Trophoblast cell (in vitro differentiated cells and primary cell): ENCODE data around the gene MUC22.

Experiments used
- DNase-seq, 2 donors: peaks; one replicate each; pipeline ENCODE4 v3.0.0-alpha.2; 2016
- H2AFZ ChIP-seq: 2 replicates; pipeline ENCODE4 v1.6.1; 2013; ENCODE audit warnings: low read length, moderate library complexity, mild to moderate bottlenecking; ENCODE audit not compliant: insufficient read depth, poor library complexity
- H2AK5ac ChIP-seq: 2 replicates; pipeline ENCODE4 v1.6.1; 2013; ENCODE audit warnings: mild to moderate bottlenecking, low read length
- H2BK120ac ChIP-seq: 2 replicates; pipeline ENCODE4 v1.6.1; 2013; ENCODE audit warnings: low read length, mild to moderate bottlenecking, moderate library complexity; ENCODE audit not compliant: insufficient read depth, poor library complexity
- H2BK12ac ChIP-seq: 2 replicates; pipeline ENCODE4 v1.6.1; 2013; ENCODE audit warnings: mild to moderate bottlenecking, low read length, moderate library complexity
- H2BK5ac ChIP-seq: 2 replicates; pipeline ENCODE4 v1.6.1; 2013; ENCODE audit warnings: low read length, low read depth, moderate library complexity, mild to moderate bottlenecking; ENCODE audit not compliant: poor library complexity
- H3K14ac ChIP-seq: 2 replicates; pipeline ENCODE4 v1.6.1; 2013; ENCODE audit warnings: mild to moderate bottlenecking, low read length
- H3K18ac ChIP-seq: 2 replicates; pipeline ENCODE4 v1.6.1; 2013; ENCODE audit warnings: mild to moderate bottlenecking, low read length
- H3K23ac ChIP-seq: 2 replicates; pipeline ENCODE4 v1.6.1; 2013; ENCODE audit warnings: low read length
- H3K27ac ChIP-seq: 2 replicates; pipeline ENCODE4 v1.5.1; 2013; ENCODE audit warnings: low read depth, mild to moderate bottlenecking, inconsistent platforms, low read length, moderate library complexity
- H3K27me3 ChIP-seq: 2 replicates; pipeline ENCODE4 v1.6.1; 2013; ENCODE audit warnings: inconsistent platforms, mild to moderate bottlenecking, low read length, moderate library complexity; ENCODE audit not compliant: insufficient read depth
- H3K36me3 ChIP-seq, 2 experiments: 1 replicate in 1 of 2; 2 replicates in 1 of 2; pipeline ENCODE4 v1.6.1; 2013; ENCODE audit warnings: low read length in 2 of 2, mild to moderate bottlenecking in 2 of 2, moderate library complexity in 1 of 2; ENCODE audit not compliant: insufficient read depth in 2 of 2, control insufficient read depth in 1 of 2
- H3K4ac ChIP-seq: 2 replicates; pipeline ENCODE4 v1.6.1; 2013; ENCODE audit warnings: low read depth, mild to moderate bottlenecking, low read length, moderate library complexity
- H3K4me1 ChIP-seq, 2 experiments: 1 replicate in 1 of 2; 2 replicates in 1 of 2; pipeline ENCODE4 v1.6.1; 2013; ENCODE audit warnings: low read length in 2 of 2, mild to moderate bottlenecking in 2 of 2, moderate library complexity in 1 of 2; ENCODE audit not compliant: insufficient read depth in 2 of 2, control insufficient read depth in 1 of 2
- H3K4me2 ChIP-seq: 2 replicates; pipeline ENCODE4 v1.6.1; 2013; ENCODE audit warnings: inconsistent platforms, mild to moderate bottlenecking, low read length, moderate library complexity
- H3K4me3 ChIP-seq: 2 replicates; pipeline ENCODE4 v1.5.1; 2013; ENCODE audit warnings: mild to moderate bottlenecking, low read depth, low read length, inconsistent platforms
- H3K79me1 ChIP-seq: one replicate; pipeline ENCODE4 v1.6.1; 2013; ENCODE audit warnings: low read length
- H3K79me2 ChIP-seq: 2 replicates; pipeline ENCODE4 v1.6.1; 2013; ENCODE audit warnings: low read length, mild to moderate bottlenecking; ENCODE audit not compliant: control insufficient read depth, insufficient read depth, poor library complexity
- H3K9ac ChIP-seq: 2 replicates; pipeline ENCODE4 v1.6.1; 2013; ENCODE audit warnings: mild to moderate bottlenecking, low read length
- H3K9me3 ChIP-seq: 2 replicates; pipeline ENCODE4 v1.6.1; 2013; ENCODE audit warnings: low read depth, mild to moderate bottlenecking, control low read depth, inconsistent platforms, low read length; ENCODE audit not compliant: insufficient read depth
- H4K12ac ChIP-seq: 2 replicates; pipeline ENCODE4 v1.6.1; 2013; ENCODE audit warnings: low read depth, mild to moderate bottlenecking, low read length, moderate library complexity
- H4K8ac ChIP-seq: 2 replicates; pipeline ENCODE4 v1.6.1; 2013; ENCODE audit warnings: low read depth, mild to moderate bottlenecking, low read length, moderate library complexity
- H4K91ac ChIP-seq: one replicate; pipeline ENCODE4 v1.6.1; 2013; ENCODE audit warnings: low read depth, mild to moderate bottlenecking, low read length, moderate library complexity
- WGBS: extraction: QIAGEN DNeasy Blood & Tissue Kit; methylation state at CpG from one replicate; pipeline ENCODE4 v1.1.7; 2013; ENCODE audit warnings: missing lambda C conversion rate; ENCODE audit not compliant: insufficient read length, insufficient coverage; ENCODE audit errors: extremely low coverage; 5-methylcytosine and 5-hydroxymethylcytosine counted together

The MUC22 gene

DNA sequence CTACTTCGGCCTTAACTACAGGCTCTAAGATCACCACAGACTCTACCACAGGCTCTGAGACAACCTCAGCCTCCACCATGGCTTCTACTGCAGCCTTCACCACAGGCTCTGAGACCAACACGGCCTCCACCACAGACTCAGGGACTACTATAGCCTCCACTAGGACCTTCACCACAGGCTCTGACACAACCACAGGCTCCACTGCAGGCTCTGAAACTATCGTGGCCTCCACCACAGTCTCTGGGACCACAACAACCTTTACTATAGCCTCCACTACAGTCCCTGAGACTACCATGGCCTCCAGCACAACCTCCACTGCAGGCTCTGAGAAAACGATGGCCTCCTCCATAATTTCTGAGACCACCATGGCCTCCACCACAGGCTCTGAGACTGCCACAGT, 15.3 kb downstream of the MUC22 start:
- Histone ChIP-seq H3K27ac (no peak overlapping the region), H2AFZ (no peak overlapping the region), H3K4me1 (no peaks in the 10 kb centered on the region), H3K4me3 (no peak overlapping the region), H3K79me2 (no peaks in the 10 kb centered on the region), H2BK12ac (no peak overlapping the region), H3K79me1 (no peaks in the 10 kb centered on the region), H3K4ac (no peak overlapping the region), H4K91ac (no peak overlapping the region), H2AK5ac (no peak overlapping the region), H3K14ac (no peak overlapping the region), H4K8ac (no peak overlapping the region), H3K18ac (no peak overlapping the region), H4K12ac (no peak overlapping the region), H3K9me3 (peaks cover 19% of the 10 kb centered on the region), H2BK5ac (no peak overlapping the region), H3K36me3 (no peaks in the 10 kb centered on the region), H3K9ac (no peak overlapping the region), H3K4me2 (no peak overlapping the region), H3K23ac (no peak overlapping the region), H3K27me3 (no peaks in the 10 kb centered on the region), H2BK120ac (no peak overlapping the region)
- no CpG with 5 or more reads among the region's 4 CpGs for WGBS
- DNase-seq = no peak

DNA sequence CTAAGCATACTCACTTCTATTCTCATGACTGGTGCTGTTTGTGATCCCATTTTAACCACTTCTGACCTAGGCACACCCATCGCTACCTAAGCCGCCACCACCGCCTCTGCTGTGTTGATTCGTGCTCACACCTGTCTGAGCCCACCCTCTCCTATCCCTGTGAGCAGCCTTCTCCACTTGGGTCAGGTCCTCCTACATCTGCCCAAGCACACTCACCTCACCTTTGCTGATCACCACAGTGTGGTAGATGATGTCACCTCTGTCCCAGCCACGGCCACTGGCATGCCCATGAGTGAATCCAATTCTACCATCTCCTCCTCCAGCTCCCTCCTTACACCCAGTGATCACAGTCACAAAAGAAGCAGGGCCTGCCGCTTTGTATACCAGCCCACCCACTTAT, 20.8 kb downstream of the MUC22 start:
- Histone ChIP-seq H2BK5ac (no peak overlapping the region), H3K36me3 (no peaks in the 10 kb centered on the region), H3K18ac (no peak overlapping the region), H3K4me3 (no peak overlapping the region), H4K12ac (no peak overlapping the region), H3K27me3 (no peaks in the 10 kb centered on the region), H4K8ac (no peak overlapping the region), H3K9ac (no peak overlapping the region), H3K4me2 (no peak overlapping the region), H3K23ac (no peak overlapping the region), H3K14ac (no peak overlapping the region), H3K27ac (no peak overlapping the region), H2AK5ac (no peak overlapping the region), H3K4me1 (no peaks in the 10 kb centered on the region), H3K9me3 (peaks cover 19% of the 10 kb centered on the region), H3K4ac (no peak overlapping the region), H2AFZ (no peak overlapping the region), H2BK12ac (no peak overlapping the region), H4K91ac (no peak overlapping the region), H3K79me2 (no peaks in the 10 kb centered on the region), H2BK120ac (no peak overlapping the region), H3K79me1 (no peaks in the 10 kb centered on the region)
- no peak for DNase-seq
- no CpG with 5 or more reads among the region's 6 CpGs for WGBS

DNA sequence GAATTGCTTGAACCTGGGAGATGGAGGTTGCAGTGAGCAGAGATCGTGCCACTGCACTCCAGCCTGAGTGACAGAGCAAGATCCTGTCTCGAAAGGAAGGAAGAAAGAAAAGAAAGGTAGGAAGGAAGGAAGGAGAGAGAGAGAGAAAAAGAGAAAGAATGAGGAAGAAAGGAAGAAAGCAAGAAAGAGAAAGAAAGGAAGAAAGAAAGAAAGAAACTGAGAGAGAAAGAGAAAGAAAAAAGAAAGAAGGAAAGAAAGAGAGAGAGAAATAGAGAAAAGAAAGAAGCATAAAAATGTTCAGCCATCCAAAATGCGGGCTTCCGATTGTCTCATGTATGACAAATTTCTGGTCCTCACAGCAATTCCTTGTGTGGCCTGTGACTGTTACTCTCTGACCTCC, 22.8 kb downstream of the MUC22 start:
- Histone ChIP-seq H3K4me2 (no peak overlapping the region), H3K79me1 (no peaks in the 10 kb centered on the region), H3K9me3 (peaks cover 15% of the 10 kb centered on the region), H3K23ac (no peak overlapping the region), H3K4me3 (no peak overlapping the region), H3K36me3 (no peaks in the 10 kb centered on the region), H3K79me2 (no peaks in the 10 kb centered on the region), H3K4ac (no peak overlapping the region), H2BK12ac (no peak overlapping the region), H2BK5ac (no peak overlapping the region), H4K91ac (no peak overlapping the region), H3K27ac (no peak overlapping the region), H3K27me3 (no peaks in the 10 kb centered on the region), H3K18ac (no peak overlapping the region), H3K14ac (no peak overlapping the region), H3K9ac (no peak overlapping the region), H2BK120ac (no peak overlapping the region), H4K8ac (no peak overlapping the region), H2AK5ac (no peak overlapping the region), H2AFZ (no peak overlapping the region), H4K12ac (no peak overlapping the region), H3K4me1 (peaks cover 8 to 14% of the 10 kb centered on the region in 2 experiments)
- DNase-seq = no peak
- no CpG with 5 or more reads among the region's 4 CpGs for WGBS

DNA sequence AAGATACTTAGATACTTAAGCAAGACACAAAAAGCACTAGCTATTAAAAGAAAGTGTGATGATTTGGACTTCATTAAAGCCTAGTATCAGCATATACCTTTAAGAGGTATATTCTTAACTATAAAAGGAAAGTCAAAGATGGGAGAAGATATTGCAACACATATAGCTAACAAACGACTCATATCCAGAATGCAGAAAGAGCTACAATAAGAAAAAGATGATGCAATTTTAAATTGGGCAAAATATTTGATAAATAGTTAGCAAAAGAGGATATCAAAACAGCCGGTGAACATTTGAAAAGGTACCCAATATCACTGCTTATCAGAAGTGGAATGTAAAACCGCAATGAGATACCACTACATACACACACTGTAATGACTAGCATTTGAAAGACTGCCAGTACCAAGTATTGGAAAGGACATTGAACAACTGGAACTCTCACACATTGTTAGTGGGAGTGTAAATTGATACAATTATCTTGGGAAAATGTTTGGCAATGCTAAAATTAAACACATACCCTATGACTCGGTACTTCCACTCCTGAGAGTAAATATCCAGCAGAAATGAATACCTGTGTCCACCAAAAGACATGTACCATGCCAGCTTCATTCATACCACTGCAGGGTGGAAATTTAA, 25.7 kb downstream of the MUC22 start:
- no peak for DNase-seq
- WGBS = no CpG with 5 or more reads among the region's 4 CpGs
- H2BK5ac ChIP-seq = no peak overlapping the region

More for the DNA sequence above, 25.7 kb downstream of the MUC22 start:
- Histone ChIP-seq H3K4me2 (no peak overlapping the region), H3K4ac (no peak overlapping the region), H3K23ac (no peak overlapping the region), H3K9ac (no peak overlapping the region), H3K27me3 (no peaks in the 10 kb centered on the region), H4K12ac (no peak overlapping the region), H2AFZ (no peak overlapping the region), H3K14ac (no peak overlapping the region), H3K79me1 (peaks cover 4% of the 10 kb centered on the region), H3K79me2 (no peaks in the 10 kb centered on the region), H2BK120ac (no peak overlapping the region), H3K18ac (no peak overlapping the region), H2AK5ac (no peak overlapping the region), H3K4me3 (no peak overlapping the region), H3K27ac (no peak overlapping the region), H3K36me3 (no peaks in the 10 kb centered on the region), H3K4me1 (peaks cover 10 to 16% of the 10 kb centered on the region in 2 experiments), H4K91ac (no peak overlapping the region), H2BK12ac (no peak overlapping the region), H4K8ac (no peak overlapping the region), H3K9me3 (no peaks in the 10 kb centered on the region)
